ENCODE data around the gene FGF14.

Gene FGF14

GRCh38 chr13:102401766-102402165 lies at the start of gene FGF14:
Gene FGF14, minus strand, starts transcription at chr13:102402048.
- DNase-seq (ENCODE audit: low read depth in 2 of 2): no peak

- DNase-seq (ENCODE audit: low read depth in 2 of 2): no peak
These were observed 41.4 kb upstream of the FGF14 start for GRCh38 chr13:102443249-102443648.

- no peak for DNase-seq (ENCODE audit: low read depth in 2 of 2)
These were observed 39.2 kb upstream of the FGF14 start for GRCh38 chr13:102441085-102441484.

- DNase-seq (ENCODE audit: low read depth in 2 of 2): no peak
These were observed 38.5 kb upstream of the FGF14 start for GRCh38 chr13:102440259-102440936.

GRCh38 chr13:102422690-102423089 lies 20.8 kb upstream of the FGF14 start:
- no peak for DNase-seq (ENCODE audit: low read depth in 2 of 2)

- DNase-seq (ENCODE audit: low read depth in 2 of 2): no peak
These were observed 3.8 kb upstream of the FGF14 start for GRCh38 chr13:102405499-102406100.

- DNase-seq (ENCODE audit: low read depth in 2 of 2): no peak
These were observed 442 bp upstream of the FGF14 start for GRCh38 chr13:102402290-102402689.

- no peak for DNase-seq (ENCODE audit: low read depth in 2 of 2)
These were observed 583 bp downstream of the FGF14 start for GRCh38 chr13:102401265-102401664.

- DNase-seq (ENCODE audit: low read depth in 2 of 2): no peak
These were observed 1.1 kb downstream of the FGF14 start for GRCh38 chr13:102400675-102401145.

GRCh38 chr13:102399791-102400674 lies 1.8 kb downstream of the FGF14 start:
- no peak for DNase-seq (ENCODE audit: low read depth in 2 of 2)

GRCh38 chr13:102395939-102396338 lies 5.9 kb downstream of the FGF14 start:
- DNase-seq (ENCODE audit: low read depth in 2 of 2): no peak

GRCh38 chr13:102395174-102395573 lies 6.7 kb downstream of the FGF14 start:
- DNase-seq (ENCODE audit: low read depth in 2 of 2): no peak

- peak; percentile 92 to 93 for DNase-seq (ENCODE audit: low read depth in 2 of 2)
These were observed 7.4 kb downstream of the FGF14 start for GRCh38 chr13:102394158-102395053.

- DNase-seq (ENCODE audit: low read depth in 2 of 2): no peak
These were observed 9.2 kb downstream of the FGF14 start for GRCh38 chr13:102392481-102393209.

GRCh38 chr13:102386461-102386860 lies 15.4 kb downstream of the FGF14 start:
- no peak for DNase-seq (ENCODE audit: low read depth in 2 of 2)

- DNase-seq (ENCODE audit: low read depth in 2 of 2): no peak
These were observed 21.8 kb downstream of the FGF14 start for GRCh38 chr13:102380012-102380411.

GRCh38 chr13:102376318-102376717 lies 25.5 kb downstream of the FGF14 start:
- DNase-seq (ENCODE audit: low read depth in 2 of 2): no peak

GRCh38 chr13:102374726-102375125 lies 27.1 kb downstream of the FGF14 start:
- DNase-seq (ENCODE audit: low read depth in 2 of 2): no peak

- no peak for DNase-seq (ENCODE audit: low read depth in 2 of 2)
These were observed 27.6 kb downstream of the FGF14 start for GRCh38 chr13:102374233-102374632.

- no peak for DNase-seq (ENCODE audit: low read depth in 2 of 2)
These were observed 28.6 kb downstream of the FGF14 start for GRCh38 chr13:102373221-102373620.

GRCh38 chr13:102369302-102369701 lies 32.5 kb downstream of the FGF14 start:
- no peak for DNase-seq (ENCODE audit: low read depth in 2 of 2)

Data from stimulated activated CD8-positive, alpha-beta memory T cell treated with anti-CD3 and anti-CD28 coated beads, Interleukin-2, amount 100 ng/mL, for 1 hour (primary cell).